ENCODE results near the gene TMPRSS2.

DNA sequence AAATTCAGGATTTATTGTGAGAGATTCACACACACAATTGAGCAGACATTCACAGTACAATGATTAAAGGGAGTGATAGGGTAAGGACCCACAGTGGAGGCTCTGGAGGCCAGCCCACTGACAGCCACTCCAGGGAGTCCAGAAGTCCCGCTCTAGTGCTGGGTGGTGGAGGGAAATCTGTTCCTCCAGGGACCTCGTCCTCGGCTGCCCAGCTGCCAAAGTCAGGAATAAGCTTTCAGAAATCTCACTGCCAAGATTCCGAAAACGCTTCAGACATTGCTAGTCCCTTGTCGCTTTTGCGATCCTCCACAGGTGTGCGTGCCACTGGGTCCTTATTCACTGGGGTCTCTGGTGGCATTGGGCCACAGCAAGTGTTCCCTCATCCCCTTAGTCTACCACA lies 79.6 kb downstream of the TMPRSS2 start:
- TF ChIP-seq, protein P1, sequence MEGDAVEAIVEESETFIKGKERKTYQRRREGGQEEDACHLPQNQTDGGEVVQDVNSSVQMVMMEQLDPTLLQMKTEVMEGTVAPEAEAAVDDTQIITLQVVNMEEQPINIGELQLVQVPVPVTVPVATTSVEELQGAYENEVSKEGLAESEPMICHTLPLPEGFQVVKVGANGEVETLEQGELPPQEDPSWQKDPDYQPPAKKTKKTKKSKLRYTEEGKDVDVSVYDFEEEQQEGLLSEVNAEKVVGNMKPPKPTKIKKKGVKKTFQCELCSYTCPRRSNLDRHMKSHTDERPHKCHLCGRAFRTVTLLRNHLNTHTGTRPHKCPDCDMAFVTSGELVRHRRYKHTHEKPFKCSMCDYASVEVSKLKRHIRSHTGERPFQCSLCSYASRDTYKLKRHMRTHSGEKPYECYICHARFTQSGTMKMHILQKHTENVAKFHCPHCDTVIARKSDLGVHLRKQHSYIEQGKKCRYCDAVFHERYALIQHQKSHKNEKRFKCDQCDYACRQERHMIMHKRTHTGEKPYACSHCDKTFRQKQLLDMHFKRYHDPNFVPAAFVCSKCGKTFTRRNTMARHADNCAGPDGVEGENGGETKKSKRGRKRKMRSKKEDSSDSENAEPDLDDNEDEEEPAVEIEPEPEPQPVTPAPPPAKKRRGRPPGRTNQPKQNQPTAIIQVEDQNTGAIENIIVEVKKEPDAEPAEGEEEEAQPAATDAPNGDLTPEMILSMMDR (IDR thresholded peaks at IDR 0.05), result no peak
- no peak for TF ChIP-seq POLR2A (IDR thresholded peaks at IDR 0.05)

All from adrenal gland (tissue), 5 donors.